ENCODE data around the gene PSMB5. TPM values are rescaled to one million over a fixed set of nuclear protein-coding genes. Genes with fewer than 3 reads are reported as not detected.
A peak's percentile ranks its signal among the peaks of the same experiment; 100 is the strongest.

PSMB5 gene
- total and polyA plus RNA-seq, 2 of the 13 experiments (the other 11 are each of a cell fraction or from before 2014, with no cell fraction given), result 705 to 871 TPM

DNA sequence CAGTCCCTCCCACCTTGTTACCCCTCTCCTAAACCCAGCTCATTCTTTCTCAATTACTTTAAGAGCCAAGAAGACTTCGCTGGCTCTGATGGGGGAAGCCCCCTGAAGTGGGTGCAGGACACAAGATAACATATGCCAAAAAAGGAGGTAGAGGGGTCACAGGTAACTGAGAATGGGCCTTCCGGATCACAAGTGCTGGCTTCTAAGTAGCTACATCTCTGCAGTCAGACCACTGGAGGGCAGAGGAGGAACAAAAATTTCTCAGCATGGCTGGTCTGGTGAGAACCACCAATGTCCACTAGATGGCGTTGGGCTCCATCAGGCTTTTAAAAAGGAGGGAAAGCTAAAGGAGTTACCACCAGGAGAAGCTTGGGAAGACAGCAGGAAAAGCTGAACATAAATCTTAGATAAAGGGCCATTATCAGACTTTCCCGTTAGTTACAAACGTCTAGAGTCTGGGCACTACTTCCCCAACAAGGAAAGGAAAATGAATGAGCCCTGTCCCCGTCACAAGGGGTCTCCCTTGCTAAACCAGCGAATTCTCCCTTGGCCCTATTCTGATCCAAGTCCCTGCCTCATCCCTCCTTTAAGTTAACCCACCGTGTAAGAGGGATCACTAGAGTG is 34.2 kb upstream of the PSMB5 start (continued):
- TF ChIP-seq MTA3 (CRISPR knock-in tag; IDR thresholded peaks at IDR 0.05), result no peak
- TF ChIP-seq, protein P1, sequence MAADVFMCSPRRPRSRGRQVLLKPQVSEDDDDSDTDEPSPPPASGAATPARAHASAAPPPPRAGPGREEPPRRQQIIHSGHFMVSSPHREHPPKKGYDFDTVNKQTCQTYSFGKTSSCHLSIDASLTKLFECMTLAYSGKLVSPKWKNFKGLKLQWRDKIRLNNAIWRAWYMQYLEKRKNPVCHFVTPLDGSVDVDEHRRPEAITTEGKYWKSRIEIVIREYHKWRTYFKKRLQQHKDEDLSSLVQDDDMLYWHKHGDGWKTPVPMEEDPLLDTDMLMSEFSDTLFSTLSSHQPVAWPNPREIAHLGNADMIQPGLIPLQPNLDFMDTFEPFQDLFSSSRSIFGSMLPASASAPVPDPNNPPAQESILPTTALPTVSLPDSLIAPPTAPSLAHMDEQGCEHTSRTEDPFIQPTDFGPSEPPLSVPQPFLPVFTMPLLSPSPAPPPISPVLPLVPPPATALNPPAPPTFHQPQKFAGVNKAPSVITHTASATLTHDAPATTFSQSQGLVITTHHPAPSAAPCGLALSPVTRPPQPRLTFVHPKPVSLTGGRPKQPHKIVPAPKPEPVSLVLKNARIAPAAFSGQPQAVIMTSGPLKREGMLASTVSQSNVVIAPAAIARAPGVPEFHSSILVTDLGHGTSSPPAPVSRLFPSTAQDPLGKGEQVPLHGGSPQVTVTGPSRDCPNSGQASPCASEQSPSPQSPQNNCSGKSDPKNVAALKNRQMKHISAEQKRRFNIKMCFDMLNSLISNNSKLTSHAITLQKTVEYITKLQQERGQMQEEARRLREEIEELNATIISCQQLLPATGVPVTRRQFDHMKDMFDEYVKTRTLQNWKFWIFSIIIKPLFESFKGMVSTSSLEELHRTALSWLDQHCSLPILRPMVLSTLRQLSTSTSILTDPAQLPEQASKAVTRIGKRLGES (CRISPR knock-in tag; IDR thresholded peaks at IDR 0.05; ENCODE audit: borderline replicate concordance), result no peak
- no peak for TF ChIP-seq ZNF260 (CRISPR knock-in tag; IDR thresholded peaks at IDR 0.05; ENCODE audit: borderline replicate concordance, low read depth)
- TF ChIP-seq ZNF30 (CRISPR knock-in tag; IDR thresholded peaks at IDR 0.05), result no peak
- no peak; the same call in 1 of the 2 replicates for TF ChIP-seq MXD4 (CRISPR knock-in tag; IDR thresholded peaks at IDR 0.05)
- peak; percentile 41; the same call in 1 of the 2 replicates for TF ChIP-seq MAZ (IDR thresholded peaks at IDR 0.05; ENCODE audit: borderline replicate concordance, low read depth, low read length)
- TF ChIP-seq MAZ (CRISPR knock-in tag; IDR thresholded peaks at IDR 0.05; ENCODE audit: low read depth), result no peak
- TF ChIP-seq MAF1 (CRISPR knock-in tag; IDR thresholded peaks at IDR 0.05; ENCODE audit: borderline replicate concordance), result 0 out of 2 replicates have a peak, but pooled peaks have one; percentile 32
- TF ChIP-seq ZBTB7B (CRISPR knock-in tag; IDR thresholded peaks at IDR 0.05), result peak; percentile 74; the same call in 1 of the 2 replicates
- TF ChIP-seq, protein P2, sequence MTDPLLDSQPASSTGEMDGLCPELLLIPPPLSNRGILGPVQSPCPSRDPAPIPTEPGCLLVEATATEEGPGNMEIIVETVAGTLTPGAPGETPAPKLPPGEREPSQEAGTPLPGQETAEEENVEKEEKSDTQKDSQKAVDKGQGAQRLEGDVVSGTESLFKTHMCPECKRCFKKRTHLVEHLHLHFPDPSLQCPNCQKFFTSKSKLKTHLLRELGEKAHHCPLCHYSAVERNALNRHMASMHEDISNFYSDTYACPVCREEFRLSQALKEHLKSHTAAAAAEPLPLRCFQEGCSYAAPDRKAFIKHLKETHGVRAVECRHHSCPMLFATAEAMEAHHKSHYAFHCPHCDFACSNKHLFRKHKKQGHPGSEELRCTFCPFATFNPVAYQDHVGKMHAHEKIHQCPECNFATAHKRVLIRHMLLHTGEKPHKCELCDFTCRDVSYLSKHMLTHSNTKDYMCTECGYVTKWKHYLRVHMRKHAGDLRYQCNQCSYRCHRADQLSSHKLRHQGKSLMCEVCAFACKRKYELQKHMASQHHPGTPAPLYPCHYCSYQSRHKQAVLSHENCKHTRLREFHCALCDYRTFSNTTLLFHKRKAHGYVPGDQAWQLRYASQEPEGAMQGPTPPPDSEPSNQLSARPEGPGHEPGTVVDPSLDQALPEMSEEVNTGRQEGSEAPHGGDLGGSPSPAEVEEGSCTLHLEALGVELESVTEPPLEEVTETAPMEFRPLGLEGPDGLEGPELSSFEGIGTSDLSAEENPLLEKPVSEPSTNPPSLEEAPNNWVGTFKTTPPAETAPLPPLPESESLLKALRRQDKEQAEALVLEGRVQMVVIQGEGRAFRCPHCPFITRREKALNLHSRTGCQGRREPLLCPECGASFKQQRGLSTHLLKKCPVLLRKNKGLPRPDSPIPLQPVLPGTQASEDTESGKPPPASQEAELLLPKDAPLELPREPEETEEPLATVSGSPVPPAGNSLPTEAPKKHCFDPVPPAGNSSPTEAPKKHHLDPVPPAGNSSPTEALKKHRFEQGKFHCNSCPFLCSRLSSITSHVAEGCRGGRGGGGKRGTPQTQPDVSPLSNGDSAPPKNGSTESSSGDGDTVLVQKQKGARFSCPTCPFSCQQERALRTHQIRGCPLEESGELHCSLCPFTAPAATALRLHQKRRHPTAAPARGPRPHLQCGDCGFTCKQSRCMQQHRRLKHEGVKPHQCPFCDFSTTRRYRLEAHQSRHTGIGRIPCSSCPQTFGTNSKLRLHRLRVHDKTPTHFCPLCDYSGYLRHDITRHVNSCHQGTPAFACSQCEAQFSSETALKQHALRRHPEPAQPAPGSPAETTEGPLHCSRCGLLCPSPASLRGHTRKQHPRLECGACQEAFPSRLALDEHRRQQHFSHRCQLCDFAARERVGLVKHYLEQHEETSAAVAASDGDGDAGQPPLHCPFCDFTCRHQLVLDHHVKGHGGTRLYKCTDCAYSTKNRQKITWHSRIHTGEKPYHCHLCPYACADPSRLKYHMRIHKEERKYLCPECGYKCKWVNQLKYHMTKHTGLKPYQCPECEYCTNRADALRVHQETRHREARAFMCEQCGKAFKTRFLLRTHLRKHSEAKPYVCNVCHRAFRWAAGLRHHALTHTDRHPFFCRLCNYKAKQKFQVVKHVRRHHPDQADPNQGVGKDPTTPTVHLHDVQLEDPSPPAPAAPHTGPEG (CRISPR knock-in tag; IDR thresholded peaks at IDR 0.05), result no peak; the same call in 1 of the 2 replicates
- TF ChIP-seq ZNF841 (CRISPR knock-in tag; IDR thresholded peaks at IDR 0.05; ENCODE audit: borderline replicate concordance), result no peak
- TF ChIP-seq ZNF775 (CRISPR knock-in tag; IDR thresholded peaks at IDR 0.05; ENCODE audit: borderline replicate concordance), result no peak; the same call in 1 of the 2 replicates
- TF ChIP-seq, protein P3, sequence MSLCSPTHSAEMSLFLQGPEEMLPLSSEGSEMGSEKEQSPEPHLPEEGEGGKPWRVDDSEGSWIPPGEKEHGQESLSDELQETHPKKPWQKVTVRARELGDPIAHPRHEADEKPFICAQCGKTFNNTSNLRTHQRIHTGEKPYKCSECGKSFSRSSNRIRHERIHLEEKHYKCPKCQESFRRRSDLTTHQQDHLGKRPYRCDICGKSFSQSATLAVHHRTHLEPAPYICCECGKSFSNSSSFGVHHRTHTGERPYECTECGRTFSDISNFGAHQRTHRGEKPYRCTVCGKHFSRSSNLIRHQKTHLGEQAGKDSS (CRISPR knock-in tag; IDR thresholded peaks at IDR 0.05; ENCODE audit: borderline replicate concordance, low read depth), result peak; percentile 65; the same call in 1 of the 2 replicates
- TF ChIP-seq ZNF282 (IDR thresholded peaks at IDR 0.05; ENCODE audit: partially characterized antibody), result no peak
- TF ChIP-seq HOXD1 (CRISPR knock-in tag; IDR thresholded peaks at IDR 0.05), result no peak
- no peak for TF ChIP-seq ZNF547 (CRISPR knock-in tag; IDR thresholded peaks at IDR 0.05)
- TF ChIP-seq, protein P4, sequence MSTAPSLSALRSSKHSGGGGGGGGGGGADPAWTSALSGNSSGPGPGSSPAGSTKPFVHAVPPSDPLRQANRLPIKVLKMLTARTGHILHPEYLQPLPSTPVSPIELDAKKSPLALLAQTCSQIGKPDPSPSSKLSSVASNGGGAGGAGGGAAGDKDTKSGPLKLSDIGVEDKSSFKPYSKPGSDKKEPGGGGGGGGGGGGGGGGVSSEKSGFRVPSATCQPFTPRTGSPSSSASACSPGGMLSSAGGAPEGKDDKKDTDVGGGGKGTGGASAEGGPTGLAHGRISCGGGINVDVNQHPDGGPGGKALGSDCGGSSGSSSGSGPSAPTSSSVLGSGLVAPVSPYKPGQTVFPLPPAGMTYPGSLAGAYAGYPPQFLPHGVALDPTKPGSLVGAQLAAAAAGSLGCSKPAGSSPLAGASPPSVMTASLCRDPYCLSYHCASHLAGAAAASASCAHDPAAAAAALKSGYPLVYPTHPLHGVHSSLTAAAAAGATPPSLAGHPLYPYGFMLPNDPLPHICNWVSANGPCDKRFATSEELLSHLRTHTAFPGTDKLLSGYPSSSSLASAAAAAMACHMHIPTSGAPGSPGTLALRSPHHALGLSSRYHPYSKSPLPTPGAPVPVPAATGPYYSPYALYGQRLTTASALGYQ (CRISPR knock-in tag; IDR thresholded peaks at IDR 0.05), result no peak
